HL-60 (cell line): ENCODE results near the gene CD302.

Source experiments
- DNase-seq, 2 experiments: peaks; one replicate each; pipeline ENCODE4 v3.0.0-alpha.2; 2010 to 2020; ENCODE audit warnings: low read depth in 1 of 2, low spot score in 1 of 2
- H3K27ac ChIP-seq: fragments of 250-450 bp; sonication (Bioruptor Pico); replicated peaks from 2 replicates; pipeline ENCODE4 v1.5.1; 2020; ENCODE audit warnings: mild to moderate bottlenecking, moderate library complexity
- H3K27me3 ChIP-seq: fragments of 250-450 bp; sonication (Bioruptor Pico); 2 replicates; pipeline ENCODE4 v1.5.1; 2021; ENCODE audit warnings: mild to moderate bottlenecking, moderate library complexity; ENCODE audit not compliant: insufficient read depth, poor library complexity, severe bottlenecking
- H3K4me3 ChIP-seq: replicated peaks from 2 replicates; pipeline ENCODE4 v1.5.1; 2011; ENCODE audit warnings: mild to moderate bottlenecking, control low read depth, low read length; ENCODE audit not compliant: insufficient read depth
- CTCF ChIP-seq: IDR thresholded peaks from one replicate; pipeline ENCODE4 v1.5.1; 2011; ENCODE audit warnings: low read length, control low read depth, inconsistent platforms; ENCODE audit not compliant: insufficient read depth
- GABPA ChIP-seq: IDR thresholded peaks from 2 replicates; pipeline ENCODE4 v1.6.1; 2012; ENCODE audit warnings: low read depth
- POLR2AphosphoS5 ChIP-seq: IDR thresholded peaks from 2 replicates; pipeline ENCODE4 v1.6.1; 2012; ENCODE audit warnings: low read depth
- REST ChIP-seq: IDR thresholded peaks from 2 replicates; pipeline ENCODE4 v1.6.1; 2012; ENCODE audit warnings: low read depth; ENCODE audit not compliant: insufficient replicate concordance
- SPI1 ChIP-seq: IDR thresholded peaks from 2 replicates; pipeline ENCODE4 v1.6.1; 2012; ENCODE audit warnings: low read depth, mild to moderate bottlenecking, borderline replicate concordance

The CD302 gene

GRCh38 chr2:159775021-159775420, 23.0 kb downstream of the CD302 start:
- Histone ChIP-seq H3K4me3 (no peak overlapping the region), H3K27ac (no peak overlapping the region), H3K27me3 (no peaks in the 10 kb centered on the region)
- no peak for DNase-seq
- no peak for TF ChIP-seq GABPA
- no peak for TF ChIP-seq REST
- TF ChIP-seq CTCF, result no peak
- no peak for TF ChIP-seq POLR2AphosphoS5
- no peak for TF ChIP-seq SPI1

- no peak overlapping the region for H3K4me3 ChIP-seq
- H3K27me3 ChIP-seq, result no peaks in the 10 kb centered on the region
- H3K27ac ChIP-seq, result no peak overlapping the region
- no peak for DNase-seq
- TF ChIP-seq SPI1 (no peak), POLR2AphosphoS5 (no peak; the same call in 1 of the 2 replicates), GABPA (no peak), CTCF (no peak), REST (no peak)
Observed at GRCh38 chr2:159774370-159774990, 23.5 kb downstream of the CD302 start.

DNA sequence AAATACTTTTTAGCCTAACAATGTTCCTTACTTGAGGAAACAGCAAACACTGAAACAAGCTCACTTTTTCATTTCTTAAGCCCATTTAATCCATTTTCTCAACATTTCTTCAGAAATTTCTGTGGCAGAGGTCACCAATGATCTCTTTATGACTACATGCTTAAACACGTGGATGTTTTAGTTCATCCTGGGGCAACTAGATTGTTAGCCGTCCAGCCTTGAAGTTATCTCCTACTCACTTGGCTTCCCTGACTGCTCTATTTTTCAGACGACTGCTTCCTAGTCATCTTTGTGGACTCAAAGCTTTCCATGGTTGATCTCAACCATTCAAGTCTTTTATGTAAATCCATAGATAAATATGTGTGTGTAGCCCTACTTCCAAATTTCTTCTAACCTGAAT, 24.1 kb downstream of the CD302 start:
- H3K4me3 ChIP-seq, result no peak overlapping the region
- DNase-seq, result no peak
- H3K27ac ChIP-seq, result no peak overlapping the region
- TF ChIP-seq GABPA (no peak), CTCF (no peak), SPI1 (no peak), POLR2AphosphoS5 (no peak), REST (no peak)
- no peaks in the 10 kb centered on the region for H3K27me3 ChIP-seq
